IPS DF 6.9 (cell line): ENCODE data around the gene ITGA1.

Experiments used
- DNase-seq: peaks from one replicate; pipeline ENCODE4 v3.0.0-alpha.2; 2013; ENCODE audit warnings: low read depth, low spot score
- H3K27ac ChIP-seq: one replicate; pipeline ENCODE4 v1.5.1; 2013; ENCODE audit warnings: low read length, control low read depth
- H3K27me3 ChIP-seq: 2 replicates; pipeline ENCODE4 v1.6.1; 2013; ENCODE audit warnings: mild to moderate bottlenecking, low read length; ENCODE audit not compliant: control insufficient read depth, insufficient read depth
- H3K36me3 ChIP-seq: 2 replicates; pipeline ENCODE4 v1.6.1; 2013; ENCODE audit warnings: low read length; ENCODE audit not compliant: control insufficient read depth, insufficient read depth
- H3K4me1 ChIP-seq: 2 replicates; pipeline ENCODE4 v1.6.1; 2013; ENCODE audit warnings: low read length; ENCODE audit not compliant: control insufficient read depth, insufficient read depth
- H3K4me3 ChIP-seq: 2 replicates; pipeline ENCODE4 v1.5.1; 2013; ENCODE audit warnings: mild to moderate bottlenecking, low read length
- H3K9me3 ChIP-seq: 2 replicates; pipeline ENCODE4 v1.6.1; 2013; ENCODE audit warnings: low read length, inconsistent platforms; ENCODE audit not compliant: control insufficient read depth, insufficient read depth
- WGBS: extraction: QIAGEN DNeasy Blood & Tissue Kit; methylation state at CpG from one replicate; pipeline ENCODE4 v1.1.7; 2013; ENCODE audit warnings: mixed read lengths, missing lambda C conversion rate; ENCODE audit not compliant: insufficient read length, insufficient coverage; 5-methylcytosine and 5-hydroxymethylcytosine counted together

Gene ITGA1

GRCh38 chr5:52876456-52876855, 88.7 kb downstream of the ITGA1 start:
- Histone ChIP-seq H3K9me3 (no peaks in the 10 kb centered on the region), H3K27ac (no peak overlapping the region), H3K4me3 (no peak overlapping the region), H3K27me3 (no peaks in the 10 kb centered on the region), H3K4me1 (no peaks in the 10 kb centered on the region), H3K36me3 (no peaks in the 10 kb centered on the region)
- WGBS: no CpG with 5 or more reads among the region's 4 CpGs
- DNase-seq: no peak

DNA sequence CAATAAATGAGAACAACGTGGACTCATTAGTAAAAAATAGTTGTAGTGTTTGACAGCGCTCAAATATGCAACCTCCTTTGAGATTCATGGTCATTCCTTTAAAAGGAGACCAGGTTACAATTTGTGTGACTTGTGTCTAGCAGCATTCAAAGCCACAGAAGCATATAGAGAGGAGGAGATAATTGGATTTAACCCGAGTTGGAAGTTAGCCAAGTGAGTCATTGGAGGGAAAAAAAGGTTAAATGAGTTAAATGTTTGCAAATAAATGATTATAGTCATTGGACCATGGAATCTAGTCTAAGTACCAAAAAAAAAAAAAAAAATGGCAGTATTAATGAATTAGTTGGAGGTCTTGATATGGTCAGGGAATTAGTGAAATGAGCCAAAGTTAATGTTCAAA, 90.9 kb downstream of the ITGA1 start:
- H3K27ac ChIP-seq: no peak overlapping the region
- H3K36me3 ChIP-seq: no peaks in the 10 kb centered on the region
- H3K4me3 ChIP-seq: no peak overlapping the region
- no peaks in the 10 kb centered on the region for H3K27me3 ChIP-seq
- no peaks in the 10 kb centered on the region for H3K9me3 ChIP-seq
- no peaks in the 10 kb centered on the region for H3K4me1 ChIP-seq
- DNase-seq: no peak
- 100% methylated on average over 1 of the region's 3 CpGs for WGBS

GRCh38 chr5:52880541-52880940, 92.8 kb downstream of the ITGA1 start:
- Histone ChIP-seq H3K4me3 (no peak overlapping the region), H3K36me3 (no peaks in the 10 kb centered on the region), H3K27me3 (no peaks in the 10 kb centered on the region), H3K9me3 (no peaks in the 10 kb centered on the region), H3K4me1 (no peaks in the 10 kb centered on the region; the same call in 1 of the 2 replicates), H3K27ac (no peak overlapping the region)
- no peak for DNase-seq

DNA sequence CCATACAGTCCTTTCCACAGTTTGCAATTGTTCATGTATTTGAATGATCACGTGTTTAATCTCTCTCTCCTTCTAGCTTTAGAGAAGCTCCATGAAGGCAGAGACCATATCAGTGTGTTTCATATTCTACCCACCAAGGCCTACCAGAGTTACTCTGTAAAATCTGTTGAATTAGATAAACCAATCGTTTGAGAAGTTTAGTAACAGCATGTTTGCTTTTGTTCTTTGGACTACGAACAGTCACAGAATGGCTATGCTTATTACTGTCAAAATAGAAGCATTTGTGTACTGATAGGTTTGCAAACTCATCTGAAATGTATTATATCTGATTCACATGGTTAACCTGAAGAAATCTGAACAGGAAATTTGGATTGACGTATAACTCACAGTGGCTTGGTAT, 93.8 kb downstream of the ITGA1 start:
- H3K9me3 ChIP-seq: no peaks in the 10 kb centered on the region
- WGBS: no CpG with 5 or more reads among the region's 4 CpGs
- no peak overlapping the region for H3K27ac ChIP-seq
- DNase-seq: no peak
- no peaks in the 10 kb centered on the region for H3K36me3 ChIP-seq
- H3K4me1 ChIP-seq: no peaks in the 10 kb centered on the region; the same call in 1 of the 2 replicates
- no peaks in the 10 kb centered on the region for H3K27me3 ChIP-seq
- H3K4me3 ChIP-seq: no peak overlapping the region

DNA sequence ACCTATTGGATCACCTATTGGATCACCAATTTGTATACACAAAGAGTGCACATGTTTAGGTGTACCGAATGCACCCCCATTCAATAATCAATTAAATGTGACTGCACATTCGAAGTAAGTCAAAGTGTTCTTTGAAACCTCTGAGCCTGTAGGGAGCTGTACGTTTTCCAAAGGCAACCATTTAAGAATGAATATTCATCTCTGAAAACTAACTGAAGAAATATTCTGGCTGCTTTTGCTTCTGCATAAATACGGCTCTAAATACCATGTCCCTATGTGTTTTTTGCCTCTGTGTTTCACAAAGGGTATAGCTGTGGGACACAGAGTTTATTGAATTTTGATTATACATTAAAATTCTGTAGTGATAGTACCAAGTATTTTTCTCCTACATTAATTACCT, 95.4 kb downstream of the ITGA1 start:
- Histone ChIP-seq H3K36me3 (no peaks in the 10 kb centered on the region), H3K27ac (no peak overlapping the region), H3K4me3 (no peak overlapping the region), H3K9me3 (no peaks in the 10 kb centered on the region), H3K4me1 (no peaks in the 10 kb centered on the region; the same call in 1 of the 2 replicates), H3K27me3 (no peaks in the 10 kb centered on the region)
- DNase-seq: no peak
- no CpG with 5 or more reads among the region's 4 CpGs for WGBS

- H3K27me3 ChIP-seq: no peaks in the 10 kb centered on the region
- WGBS: no CpG with 5 or more reads among the region's 1 CpG
- no peak overlapping the region for H3K4me3 ChIP-seq
- H3K27ac ChIP-seq: no peak overlapping the region
- no peak for DNase-seq
- no peaks in the 10 kb centered on the region for H3K36me3 ChIP-seq
- no peaks in the 10 kb centered on the region; the same call in 1 of the 2 replicates for H3K4me1 ChIP-seq
- H3K9me3 ChIP-seq: no peaks in the 10 kb centered on the region
Observed at GRCh38 chr5:52884453-52884852, 96.7 kb downstream of the ITGA1 start.

DNA sequence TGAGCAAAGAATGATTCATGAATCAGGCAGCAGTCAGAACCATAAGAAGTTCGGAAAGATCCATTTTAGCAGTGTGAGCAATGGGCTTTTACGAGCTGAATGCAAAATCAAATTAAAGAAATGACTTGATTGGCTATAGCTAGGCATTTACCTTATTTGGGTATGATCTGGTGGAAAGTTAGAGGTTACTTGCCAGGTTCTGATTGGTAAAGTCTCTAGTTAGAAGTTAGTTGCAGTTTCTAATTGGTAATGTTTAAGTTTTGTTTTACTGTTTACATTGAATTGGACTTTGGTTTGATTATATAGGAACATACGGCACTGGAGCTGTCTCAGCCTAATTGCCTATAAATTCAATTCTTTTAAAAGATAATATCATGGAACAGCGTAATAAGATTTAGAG, 97.9 kb downstream of the ITGA1 start:
- Histone ChIP-seq H3K9me3 (no peaks in the 10 kb centered on the region), H3K4me3 (no peak overlapping the region), H3K36me3 (no peaks in the 10 kb centered on the region), H3K27me3 (no peaks in the 10 kb centered on the region), H3K4me1 (no peaks in the 10 kb centered on the region; the same call in 1 of the 2 replicates), H3K27ac (no peak overlapping the region)
- WGBS: no CpG with 5 or more reads among the region's 4 CpGs
- DNase-seq: no peak

DNA sequence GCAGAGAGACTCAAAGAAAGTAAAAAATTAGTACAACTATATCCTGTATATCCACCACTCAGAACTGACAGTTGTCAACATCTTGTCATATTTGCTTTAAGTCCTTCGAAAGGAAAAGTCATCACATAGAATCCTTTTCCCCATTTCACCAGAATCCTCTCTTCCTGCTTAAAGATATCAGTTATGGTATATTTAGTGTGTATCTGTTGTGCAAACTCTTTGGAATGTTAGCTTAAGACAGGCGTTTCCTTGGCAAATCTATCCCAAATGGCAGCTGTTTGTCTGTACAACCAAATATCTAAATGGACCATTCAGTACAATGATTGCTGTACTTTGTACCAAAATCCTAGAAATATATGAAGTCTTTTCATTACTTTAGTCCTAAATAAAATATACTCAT, 98.5 kb downstream of the ITGA1 start:
- H3K4me3 ChIP-seq: no peak overlapping the region
- H3K27me3 ChIP-seq: no peaks in the 10 kb centered on the region
- WGBS: no CpG with 5 or more reads among the region's 2 CpGs
- no peaks in the 10 kb centered on the region for H3K9me3 ChIP-seq
- no peak overlapping the region for H3K27ac ChIP-seq
- H3K4me1 ChIP-seq: no peaks in the 10 kb centered on the region; the same call in 1 of the 2 replicates
- H3K36me3 ChIP-seq: no peaks in the 10 kb centered on the region
- no peak for DNase-seq

DNA sequence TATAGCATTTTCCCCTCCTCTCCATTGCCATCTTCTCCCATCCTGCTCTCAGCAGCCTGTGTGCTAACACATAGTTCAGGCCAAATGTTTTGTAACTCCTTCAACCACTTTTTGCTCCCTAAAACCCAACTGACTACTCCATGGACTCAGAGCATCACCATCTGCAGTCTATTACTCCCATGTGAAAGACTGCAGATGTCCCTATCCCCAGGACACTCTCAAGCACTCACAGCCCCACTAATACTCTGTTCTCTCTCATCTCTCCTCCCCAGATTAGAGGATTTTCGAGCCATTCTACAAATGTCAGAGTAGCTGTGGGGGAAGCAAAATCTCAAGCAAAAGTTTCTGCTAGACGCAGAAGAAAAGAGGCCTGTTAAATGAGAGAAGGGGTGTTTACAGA, 99.3 kb downstream of the ITGA1 start:
- no peak for DNase-seq
- Histone ChIP-seq H3K4me3 (no peak overlapping the region), H3K27ac (no peak overlapping the region), H3K9me3 (no peaks in the 10 kb centered on the region), H3K36me3 (no peaks in the 10 kb centered on the region), H3K27me3 (no peaks in the 10 kb centered on the region), H3K4me1 (no peaks in the 10 kb centered on the region; the same call in 1 of the 2 replicates)
- no CpG with 5 or more reads among the region's 2 CpGs for WGBS

DNA sequence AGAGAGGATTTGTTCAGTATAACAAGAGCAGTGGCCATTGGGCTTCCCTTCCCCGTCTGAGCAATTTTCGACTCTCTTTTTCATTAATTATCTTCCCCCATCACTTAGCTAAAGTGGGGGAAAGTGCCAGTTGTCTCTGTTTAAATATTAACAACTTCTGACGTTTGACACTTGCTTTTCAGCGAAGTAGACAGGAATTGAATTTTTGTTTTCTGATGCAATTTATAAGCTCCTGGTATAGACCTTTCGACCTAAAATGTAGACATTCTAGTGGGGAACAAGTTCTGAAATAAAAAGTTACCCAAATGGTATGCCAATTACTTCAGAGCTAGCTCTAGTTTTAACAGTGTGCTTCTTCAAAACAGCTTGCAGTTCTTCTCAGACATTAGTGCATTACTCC, 100.6 kb downstream of the ITGA1 start:
- Histone ChIP-seq H3K27ac (no peak overlapping the region), H3K4me1 (no peaks in the 10 kb centered on the region; the same call in 1 of the 2 replicates), H3K27me3 (no peaks in the 10 kb centered on the region), H3K4me3 (no peak overlapping the region), H3K36me3 (no peaks in the 10 kb centered on the region), H3K9me3 (no peaks in the 10 kb centered on the region)
- DNase-seq: no peak
- no CpG with 5 or more reads among the region's 5 CpGs for WGBS

DNA sequence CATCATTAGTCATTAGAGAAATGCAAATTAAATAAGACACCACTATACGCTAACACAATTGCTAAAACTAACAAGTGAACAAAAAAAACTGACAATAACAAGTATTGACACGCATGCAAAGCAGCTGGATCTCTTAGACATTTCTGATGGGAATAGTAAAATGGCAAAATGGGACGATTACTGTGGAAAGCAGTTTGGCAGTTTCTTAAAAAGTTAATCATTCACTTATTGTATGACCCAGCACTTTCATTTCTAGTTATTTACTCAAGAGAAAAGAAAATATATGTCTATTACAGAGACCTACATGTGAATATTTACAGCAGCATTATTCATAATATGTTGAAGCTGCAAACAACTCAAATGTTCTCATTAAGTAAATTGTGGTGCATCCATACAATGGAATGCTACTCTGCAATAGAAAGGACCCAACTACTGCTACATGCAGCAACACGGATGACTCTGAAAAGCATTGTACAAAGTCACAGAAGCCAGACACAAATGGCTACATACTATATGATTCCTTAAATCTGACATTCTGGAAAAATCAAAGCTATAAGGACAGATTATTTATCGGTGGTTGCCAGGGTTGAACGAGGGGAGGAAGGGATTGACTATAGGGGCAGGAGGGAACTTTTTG, 104.6 kb downstream of the ITGA1 start:
- Histone ChIP-seq H3K27ac (no peak overlapping the region), H3K4me1 (no peaks in the 10 kb centered on the region)
- no CpG with 5 or more reads among the region's 6 CpGs for WGBS

More for the DNA sequence above, 104.6 kb downstream of the ITGA1 start:
- DNase-seq: no peak
- Histone ChIP-seq H3K36me3 (no peaks in the 10 kb centered on the region), H3K4me3 (no peak overlapping the region), H3K9me3 (no peaks in the 10 kb centered on the region), H3K27me3 (no peaks in the 10 kb centered on the region)
